PC-3 (cell line): ENCODE data around the gene SERPINB8. TPM values are rescaled to one million over a fixed set of nuclear protein-coding genes. Genes with fewer than 3 reads are reported as not detected.

Source experiments
- ATAC-seq: fragments of 200-7000 bp; cut with Tn5 transposase; 2 replicates; pipeline ENCODE4 v1.9.1; 2020; ENCODE audit warnings: mild to moderate bottlenecking, moderate library complexity
- BruUV-seq: library from RNA; stranded (reverse); fragments of 400-500 nt; replicated peaks from 2 replicates; lab custom pipeline; 2021; lab: Mats Ljungman, UMichigan
- CTCF ChIA-PET: fragments of 300-600 bp; sonication (Branson Sonifier 250); formaldehyde crosslinking; loops from one replicate; lab custom pipeline; 2022; ENCODE audit warnings: antibody characterized with exemption; lab: Charles Lee
- POLR2A ChIA-PET: fragments of 300-600 bp; sonication (Branson Sonifier 250); formaldehyde crosslinking; loops from one replicate; lab custom pipeline; 2022; ENCODE audit warnings: antibody characterized with exemption; ENCODE audit not compliant: unreplicated experiment; lab: Charles Lee
- DNase-seq: peaks from one replicate; pipeline ENCODE4 v3.0.0-alpha.2; 2015
- H2AFZ ChIP-seq: fragments of 300-600 bp; sonication (generic); 2 replicates; pipeline ENCODE4 v1.6.0; 2016; ENCODE audit warnings: antibody characterized with exemption, low read length
- H3F3A ChIP-seq: fragments of 300-600 bp; sonication (generic); one replicate; pipeline ENCODE4 v1.6.0; 2017; ENCODE audit warnings: antibody characterized with exemption, low read length, control low read depth, mild to moderate bottlenecking; ENCODE audit not compliant: unreplicated experiment
- H3K27ac ChIP-seq: fragments of 300-600 bp; sonication (generic); 2 replicates; pipeline ENCODE4 v1.5.1; 2016; ENCODE audit warnings: mild to moderate bottlenecking, low read length
- H3K27me3 ChIP-seq: fragments of 300-600 bp; sonication (generic); 2 replicates; pipeline ENCODE4 v1.6.1; 2016; ENCODE audit warnings: low read length, mixed read lengths
- H3K36me3 ChIP-seq: fragments of 300-600 bp; sonication (generic); 2 replicates; pipeline ENCODE4 v1.6.1; 2016; ENCODE audit warnings: low read depth, mixed run types, low read length, mixed read lengths
- H3K4me1 ChIP-seq: fragments of 300-600 bp; sonication (generic); 2 replicates; pipeline ENCODE4 v1.5.1; 2016; ENCODE audit warnings: low read length; ENCODE audit not compliant: insufficient read depth
- H3K4me2 ChIP-seq: fragments of 300-600 bp; sonication (generic); 2 replicates; pipeline ENCODE4 v1.6.0; 2016; ENCODE audit warnings: low read length
- H3K4me3 ChIP-seq: fragments of 300-600 bp; sonication (generic); 2 replicates; pipeline ENCODE4 v1.5.1; 2016; ENCODE audit warnings: mild to moderate bottlenecking, low read length, mixed read lengths
- H3K79me2 ChIP-seq: fragments of 300-600 bp; sonication (generic); 2 replicates; pipeline ENCODE4 v1.6.1; 2017; ENCODE audit warnings: low read length, mixed read lengths
- H3K9ac ChIP-seq: fragments of 300-600 bp; sonication (generic); 2 replicates; pipeline ENCODE4 v1.6.0; 2016; ENCODE audit warnings: mild to moderate bottlenecking, low read length
- H3K9me2 ChIP-seq: fragments of 300-600 bp; sonication (generic); replicated peaks from 2 replicates; pipeline ENCODE4 v1.6.1; 2016; ENCODE audit warnings: mixed run types, low read length, mixed read lengths
- H3K9me3 ChIP-seq: fragments of 300-600 bp; sonication (generic); 2 replicates; pipeline ENCODE4 v1.6.1; 2016; ENCODE audit warnings: low read length, mixed read lengths
- H4K20me1 ChIP-seq: fragments of 300-600 bp; sonication (generic); 2 replicates; pipeline ENCODE4 v1.6.1; 2016; ENCODE audit warnings: low read length, mixed read lengths
- CTCF ChIP-seq: fragments of 300-600 bp; sonication (generic); conservative IDR thresholded peaks from 2 replicates; pipeline ENCODE4 v1.5.1; 2017; ENCODE audit warnings: antibody characterized with exemption, low read depth, mild to moderate bottlenecking, low read length
- EZH2 ChIP-seq: fragments of 300-600 bp; sonication (generic); IDR thresholded peaks from one replicate; pipeline ENCODE4 v1.6.1; 2017; ENCODE audit warnings: antibody characterized with exemption, mild to moderate bottlenecking, low read length; ENCODE audit not compliant: unreplicated experiment
- EZH2phosphoT487 ChIP-seq: fragments of 300-600 bp; sonication (generic); IDR thresholded peaks from 2 replicates; pipeline ENCODE4 v1.6.1; 2018; ENCODE audit warnings: mild to moderate bottlenecking, antibody characterized with exemption, low read length, borderline replicate concordance
- intact Hi-C: fragments of 100-400 bp; cut with micrococcal nuclease; formaldehyde crosslinking; loops from 2 replicates; pipeline ENCODE4 v1.9.0; 2023
- total RNA-seq: library from RNA; depleted of rRNA; stranded (reverse); fragments of >200 nt; gene quantifications from 2 replicates; pipeline ENCODE4 v1.2.3, GENCODE V29; 2014

SERPINB8 gene
- total RNA-seq, 1 experiment from 2014 or later, result 21.1 TPM

DNA sequence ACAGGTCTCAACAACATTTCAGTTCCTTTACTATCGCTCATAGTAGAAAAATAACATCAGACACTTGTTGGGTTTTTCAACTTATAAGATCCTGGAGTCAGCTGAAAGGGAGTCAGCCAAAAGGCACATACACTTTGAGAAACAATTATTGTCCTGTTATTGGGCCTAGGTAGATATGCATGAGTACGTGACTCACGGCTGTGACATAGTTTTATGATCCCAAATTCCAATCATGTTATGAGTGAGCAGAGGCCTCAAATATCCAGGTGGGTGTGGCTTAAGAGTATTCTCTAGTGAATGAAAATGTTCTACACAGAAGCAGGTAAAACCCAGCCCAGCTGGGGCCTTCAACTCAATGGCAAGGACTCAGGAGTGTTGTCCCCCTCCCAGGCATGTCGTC, 27.2 kb downstream of the SERPINB8 start:
- CTCF ChIA-PET, result no interaction called here

GRCh38 chr18:63997606-63998005, 27.7 kb downstream of the SERPINB8 start:
- no peaks in the 10 kb centered on the region for H3F3A ChIP-seq
- CTCF ChIA-PET, result no interaction called here
- H3K9ac ChIP-seq, result no peak overlapping the region
- H3K79me2 ChIP-seq, result no peaks in the 10 kb centered on the region
- 0 out of 2 replicates have a peak, but pooled peaks cover 8% of the 10 kb centered on the region for H3K4me1 ChIP-seq
- peaks cover 13% of the 10 kb centered on the region; the same call in 1 of the 2 replicates for H3K9me3 ChIP-seq
- H3K4me2 ChIP-seq, result no peak overlapping the region
- no peak for DNase-seq
- H4K20me1 ChIP-seq, result no peaks in the 10 kb centered on the region
- no peaks in the 10 kb centered on the region for H3K9me2 ChIP-seq
- intact Hi-C loops, result no loop called here
- BruUV-seq, result no TSS peak
- POLR2A ChIA-PET, result no interaction called here
- no peak for ATAC-seq
- no peak overlapping the region for H2AFZ ChIP-seq
- H3K27ac ChIP-seq, result no peak overlapping the region
- no peak overlapping the region for H3K4me3 ChIP-seq
- no peaks in the 10 kb centered on the region for H3K27me3 ChIP-seq
- TF ChIP-seq EZH2phosphoT487 (no peak), EZH2 (no peak), CTCF (no peak)
- 0 out of 2 replicates have a peak, but pooled peaks cover 7% of the 10 kb centered on the region for H3K36me3 ChIP-seq

More for the DNA sequence above, 27.2 kb downstream of the SERPINB8 start:
- Histone ChIP-seq H3K27me3 (no peaks in the 10 kb centered on the region), H3K4me3 (no peak overlapping the region), H3K79me2 (no peaks in the 10 kb centered on the region), H3K4me2 (no peak overlapping the region), H3K27ac (no peak overlapping the region), H3K9ac (no peak overlapping the region), H3K4me1 (0 out of 2 replicates have a peak, but pooled peaks cover 8% of the 10 kb centered on the region), H3K9me2 (no peaks in the 10 kb centered on the region), H3K9me3 (peaks cover 13% of the 10 kb centered on the region; the same call in 1 of the 2 replicates), H3K36me3 (0 out of 2 replicates have a peak, but pooled peaks cover 7% of the 10 kb centered on the region), H2AFZ (no peak overlapping the region), H4K20me1 (no peaks in the 10 kb centered on the region), H3F3A (no peaks in the 10 kb centered on the region)
- no TSS peak for BruUV-seq
- POLR2A ChIA-PET, result no interaction called here
- ATAC-seq, result peak; percentile 31; the same call in 1 of the 2 replicates
- intact Hi-C loops, result no loop called here
- peak; percentile 52 for DNase-seq
- TF ChIP-seq CTCF, result no peak
- no peak for TF ChIP-seq EZH2
- TF ChIP-seq EZH2phosphoT487, result no peak

DNA sequence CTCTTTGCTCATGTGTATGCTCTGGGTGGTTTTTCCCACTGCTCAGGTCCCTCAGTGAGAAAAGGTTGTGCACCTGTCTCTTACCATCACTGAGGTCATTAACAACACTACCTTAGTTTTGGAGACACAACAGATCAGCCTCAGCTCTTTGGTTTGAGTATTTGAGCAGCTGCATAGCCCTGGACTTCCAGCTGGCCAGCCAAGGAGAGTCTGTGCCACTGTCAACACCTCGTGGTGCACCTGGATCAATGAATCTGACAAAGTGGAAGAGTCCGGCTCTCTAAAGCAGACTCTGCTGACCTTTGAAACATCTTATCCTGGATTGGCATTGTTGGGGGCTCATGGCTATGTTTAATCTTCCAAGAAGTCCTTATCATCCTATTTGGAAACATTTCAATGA, 30.0 kb downstream of the SERPINB8 start:
- no peaks in the 10 kb centered on the region for H3K79me2 ChIP-seq
- POLR2A ChIA-PET, result no interaction called here
- ATAC-seq (no peak), DNase-seq (no peak)
- H3K36me3 ChIP-seq, result 0 out of 2 replicates have a peak, but pooled peaks cover 7% of the 10 kb centered on the region
- no peak overlapping the region for H3K4me3 ChIP-seq
- BruUV-seq, result no TSS peak
- H3K9ac ChIP-seq, result no peak overlapping the region
- intact Hi-C loops, result no loop called here
- no peak overlapping the region for H3K27ac ChIP-seq
- no peak overlapping the region for H3K4me2 ChIP-seq
- CTCF ChIA-PET, result no interaction called here
- H3K9me2 ChIP-seq, result no peaks in the 10 kb centered on the region
- H3K9me3 ChIP-seq, result peaks cover 13% of the 10 kb centered on the region; the same call in 1 of the 2 replicates
- no peaks in the 10 kb centered on the region for H3F3A ChIP-seq
- no peak for TF ChIP-seq CTCF
- no peaks in the 10 kb centered on the region for H3K27me3 ChIP-seq
- H3K4me1 ChIP-seq, result 0 out of 2 replicates have a peak, but pooled peaks cover 8% of the 10 kb centered on the region
- no peaks in the 10 kb centered on the region for H4K20me1 ChIP-seq
- H2AFZ ChIP-seq, result no peak overlapping the region
